ENCODE data around the gene BHLHE23.

GRCh38 chr20:63044605-63045004 lies 37.8 kb upstream of the BHLHE23 start:
- TF ChIP-seq REST (IDR thresholded peaks at IDR 0.05; ENCODE audit: low read depth): no peak
- no peak for TF ChIP-seq CREB1 (IDR thresholded peaks at IDR 0.05; ENCODE audit: low read depth)
- TF ChIP-seq CEBPB (IDR thresholded peaks at IDR 0.05): no peak
